B cell (primary cell): ENCODE measurements around the gene IDS. TPM values are rescaled to one million over a fixed set of nuclear protein-coding genes. Genes with fewer than 3 reads are reported as not detected.
"Not testable (repeated sequence)": the region's sequence is repeated elsewhere in the genome, so short reads cannot be mapped to it uniquely, and the experiment has no call there.

Experiments used
- ATAC-seq: fragments of 200-7000 bp; cut with Tn5 transposase; one replicate; pipeline ENCODE4 v1.10.0; 2021; ENCODE audit warnings: low read depth, mild to moderate bottlenecking, moderate number of reproducible peaks, moderate library complexity
- CTCF ChIA-PET: fragments of 350-600 bp; sonication (Branson Sonifier 250); formaldehyde crosslinking; loops from one replicate; lab custom pipeline; 2021; ENCODE audit warnings: antibody characterized with exemption, inconsistent platforms; lab: Charles Lee
- POLR2A ChIA-PET: fragments of 350-600 bp; sonication (Branson Sonifier 250); formaldehyde crosslinking; loops from one replicate; lab custom pipeline; 2021; ENCODE audit warnings: antibody characterized with exemption; lab: Charles Lee
- DNase-seq: peaks from one replicate; pipeline ENCODE4 v3.0.0; 2013
- H2AFZ ChIP-seq: 2 replicates; pipeline ENCODE4 v1.6.1; 2012; ENCODE audit warnings: mild to moderate bottlenecking, low read depth, low read length; ENCODE audit not compliant: insufficient read depth, poor library complexity, severe bottlenecking
- H3K27ac ChIP-seq, 2 donors: 1 replicate in 1 of 2; 2 replicates in 1 of 2; pipeline ENCODE4 v1.5.1; 2012 to 2013; ENCODE audit warnings: low read length in 2 of 2, mild to moderate bottlenecking in 2 of 2, moderate library complexity in 1 of 2
- H3K27me3 ChIP-seq, 4 experiments: fragments of 200-600 bp in 1 of 4; sonication (generic) in 1 of 4; replicated peaks in 1 of 4; 1 replicate in 2 of 4; 2 replicates in 2 of 4; pipeline versions ENCODE4 v1.6.1 to v1.7.0; 2013 to 2016; ENCODE audit warnings: low read length in 3 of 4, mild to moderate bottlenecking in 2 of 4, mixed read lengths in 1 of 4, moderate library complexity in 1 of 4; ENCODE audit not compliant: insufficient read depth in 4 of 4, control insufficient read depth in 3 of 4; ENCODE audit errors: control extremely low read depth in 1 of 4
- H3K36me3 ChIP-seq, 2 experiments: replicated peaks in 1 of 2; 1 replicate in 1 of 2; 2 replicates in 1 of 2; pipeline versions ENCODE4 v1.6.1 to v1.7.1; 2013; ENCODE audit warnings: low read length in 1 of 2; ENCODE audit not compliant: insufficient read depth in 2 of 2, control insufficient read depth in 1 of 2; ENCODE audit errors: control extremely low read depth in 1 of 2, extremely low read depth in 1 of 2
- H3K4me1 ChIP-seq, 2 donors: fragments of 200-600 bp in 1 of 2; sonication (generic) in 1 of 2; 1 replicate in 1 of 2; 2 replicates in 1 of 2; pipeline versions ENCODE4 v1.5.1 to v1.6.1; 2013 to 2017; ENCODE audit warnings: low read length in 2 of 2; ENCODE audit not compliant: control insufficient read depth in 2 of 2, insufficient read depth in 2 of 2
- H3K4me2 ChIP-seq: replicated peaks from 2 replicates; pipeline ENCODE3; 2012; ENCODE audit warnings: mild to moderate bottlenecking, low read depth, low read length; ENCODE audit not compliant: poor library complexity, severe bottlenecking
- H3K4me3 ChIP-seq, 5 experiments: fragments of 200-600 bp in 1 of 5; sonication (generic) in 1 of 5; 1 replicate in 3 of 5; 2 replicates in 2 of 5; pipeline versions ENCODE4 v1.5.1 to v1.7.0; 2011 to 2016; ENCODE audit warnings: low read length in 4 of 5, mild to moderate bottlenecking in 4 of 5, low read depth in 2 of 5, control low read depth in 1 of 5, moderate library complexity in 1 of 5; ENCODE audit not compliant: insufficient read depth in 1 of 5; ENCODE audit errors: control extremely low read depth in 1 of 5, extremely low read depth in 1 of 5
- H3K79me2 ChIP-seq: fragments of 200-600 bp; sonication (generic); one replicate; pipeline ENCODE4 v1.6.0; 2016; ENCODE audit warnings: low read length; ENCODE audit not compliant: control insufficient read depth, insufficient read depth
- H3K9ac ChIP-seq: fragments of 200-600 bp; sonication (generic); 2 replicates; pipeline ENCODE4 v1.6.1; 2017; ENCODE audit warnings: mild to moderate bottlenecking, low read length, moderate library complexity
- H3K9me3 ChIP-seq, 3 donors: one replicate each; pipeline versions ENCODE4 v1.6.1 to v1.7.1; 2013; ENCODE audit warnings: low read length in 2 of 3; ENCODE audit not compliant: control insufficient read depth in 2 of 3, insufficient read depth in 1 of 3; ENCODE audit errors: control extremely low read depth in 1 of 3
- H4K20me1 ChIP-seq: 2 replicates; pipeline ENCODE4 v1.6.0; 2012; ENCODE audit warnings: mild to moderate bottlenecking, low read length; ENCODE audit not compliant: insufficient read depth, control insufficient read depth, poor library complexity, severe bottlenecking
- H3K27ac Mint-ChIP-seq: one replicate; pipeline ENCODE4 v1.8.0; 2021; ENCODE audit warnings: mixed read lengths
- H3K27me3 Mint-ChIP-seq: one replicate; pipeline ENCODE4 v1.8.0; 2021; ENCODE audit warnings: mixed read lengths
- H3K4me1 Mint-ChIP-seq: one replicate; pipeline ENCODE4 v1.8.0; 2021; ENCODE audit warnings: mixed read lengths
- H3K4me3 Mint-ChIP-seq: one replicate; pipeline ENCODE4 v1.8.0; 2021; ENCODE audit warnings: mixed read lengths
- H3K9me3 Mint-ChIP-seq: one replicate; pipeline ENCODE4 v1.8.0; 2022; ENCODE audit warnings: mixed read lengths; ENCODE audit not compliant: insufficient read depth
- EZH2 ChIP-seq: IDR thresholded peaks from 2 replicates; pipeline ENCODE4 v1.6.1; 2012; ENCODE audit warnings: borderline replicate concordance, low read depth, mild to moderate bottlenecking, moderate library complexity, low read length; ENCODE audit not compliant: insufficient read depth, poor library complexity, severe bottlenecking
- WGBS: methylation state at CpG from one replicate; pipeline ENCODE4 v1.1.5; 2013; ENCODE audit warnings: missing lambda C conversion rate; ENCODE audit not compliant: insufficient coverage; 5-methylcytosine and 5-hydroxymethylcytosine counted together
- intact Hi-C: fragments of 100-400 bp; cut with micrococcal nuclease; formaldehyde crosslinking; loops from one replicate; pipeline ENCODE4 v1.10.0; 2022
- polyA plus RNA-seq: library from polyadenylated mRNA; depleted of rRNA; stranded (reverse); fragments of >200 nt; gene quantifications from 2 replicates; pipeline ENCODE4 v1.2.3, GENCODE V29; 2012
- total RNA-seq, 2 donors: library from RNA; stranded (reverse); fragments of 120-200 nt in 1 of 2; gene quantifications; 1 replicate in 1 of 2; 2 replicates in 1 of 2; pipeline versions ENCODE4 v1.2.3 to v1.2.4, GENCODE V29; 2013 to 2022
- TF ChIP-seq, protein P1 (sequence below): fragments of 200-600 bp; IDR thresholded peaks from one replicate; pipeline ENCODE4 v1.8.0; 2022; ENCODE audit warnings: antibody characterized with exemption, mild to moderate bottlenecking

The IDS gene
- total and polyA plus RNA-seq, 2 donors (not counting 1 experiment from before 2014, with no cell fraction given): 85.3 to 169 TPM

DNA sequence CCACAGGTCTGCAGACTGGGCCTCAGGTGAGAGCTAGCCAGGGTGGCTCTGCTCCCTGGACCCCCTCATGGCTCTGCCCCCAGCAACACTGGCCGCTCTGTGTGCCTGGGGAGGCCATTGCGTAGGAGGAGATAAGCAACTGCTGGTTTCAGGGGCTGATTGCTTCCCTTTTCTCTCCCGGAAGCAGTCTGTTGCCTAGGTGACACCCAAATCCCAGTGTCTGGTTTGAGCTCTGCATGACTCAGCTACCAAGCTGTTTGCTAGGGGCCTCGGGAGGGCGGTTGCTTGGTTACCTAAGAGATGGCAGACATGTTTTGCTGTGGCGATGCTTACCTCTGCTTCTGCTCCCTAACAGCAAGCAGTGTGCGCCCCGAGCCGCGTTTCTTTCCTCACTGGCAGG lies 20.3 kb upstream of the IDS start:
- H3K4me1 Mint-ChIP-seq, POLR2A ChIA-PET, H3K27me3 Mint-ChIP-seq, H2AFZ ChIP-seq, CTCF ChIA-PET, H3K9ac ChIP-seq, H3K27me3 ChIP-seq, H3K79me2 ChIP-seq, H3K36me3 ChIP-seq, H3K9me3 ChIP-seq, H3K4me2 ChIP-seq, H3K9me3 Mint-ChIP-seq, H4K20me1 ChIP-seq: not testable (repeated sequence)
- Histone ChIP-seq H3K4me1 (peaks cover 4 to 10% of the 10 kb centered on the region in 2 donors), H3K4me3 (peak overlapping the region in 1 of 5 experiments; percentile 19), H3K27ac (peak overlapping the region; percentile 44 to 83)
- H3K27ac Mint-ChIP-seq: peak overlapping the region; percentile 87
- H3K4me3 Mint-ChIP-seq: peak overlapping the region; percentile 37
- intact Hi-C loops: loop anchor here (2.0 kb wide), 1 partner anchor 21 kb away; the partner anchor contains the start of gene IDS
- DNase-seq (peak; percentile 66), ATAC-seq (peak; percentile 80)
- whole genome bisulfite sequencing: 0% methylated on average over 1 of the region's 10 CpGs

- H3K27me3 ChIP-seq: no peaks in the 10 kb centered on the region
- no peaks in the 10 kb centered on the region for H3K9me3 Mint-ChIP-seq
- no peaks in the 10 kb centered on the region for H3K36me3 ChIP-seq
- no peak for ATAC-seq
- H3K27ac Mint-ChIP-seq: no peak overlapping the region
- no peak overlapping the region for H3K4me3 Mint-ChIP-seq
- peaks cover 4 to 10% of the 10 kb centered on the region in 2 donors for H3K4me1 ChIP-seq
- H3K79me2 ChIP-seq: no peaks in the 10 kb centered on the region
- TF ChIP-seq EZH2: no peak
- TF ChIP-seq, protein P1, sequence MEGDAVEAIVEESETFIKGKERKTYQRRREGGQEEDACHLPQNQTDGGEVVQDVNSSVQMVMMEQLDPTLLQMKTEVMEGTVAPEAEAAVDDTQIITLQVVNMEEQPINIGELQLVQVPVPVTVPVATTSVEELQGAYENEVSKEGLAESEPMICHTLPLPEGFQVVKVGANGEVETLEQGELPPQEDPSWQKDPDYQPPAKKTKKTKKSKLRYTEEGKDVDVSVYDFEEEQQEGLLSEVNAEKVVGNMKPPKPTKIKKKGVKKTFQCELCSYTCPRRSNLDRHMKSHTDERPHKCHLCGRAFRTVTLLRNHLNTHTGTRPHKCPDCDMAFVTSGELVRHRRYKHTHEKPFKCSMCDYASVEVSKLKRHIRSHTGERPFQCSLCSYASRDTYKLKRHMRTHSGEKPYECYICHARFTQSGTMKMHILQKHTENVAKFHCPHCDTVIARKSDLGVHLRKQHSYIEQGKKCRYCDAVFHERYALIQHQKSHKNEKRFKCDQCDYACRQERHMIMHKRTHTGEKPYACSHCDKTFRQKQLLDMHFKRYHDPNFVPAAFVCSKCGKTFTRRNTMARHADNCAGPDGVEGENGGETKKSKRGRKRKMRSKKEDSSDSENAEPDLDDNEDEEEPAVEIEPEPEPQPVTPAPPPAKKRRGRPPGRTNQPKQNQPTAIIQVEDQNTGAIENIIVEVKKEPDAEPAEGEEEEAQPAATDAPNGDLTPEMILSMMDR: no peak
- no CpG with 5 or more reads among the region's 2 CpGs for WGBS
- H3K9me3 ChIP-seq: no peaks in the 10 kb centered on the region
- H3K9ac ChIP-seq: no peak overlapping the region
- intact Hi-C loops: no loop called here
- peaks cover 7% of the 10 kb centered on the region for H3K4me1 Mint-ChIP-seq
- CTCF ChIA-PET: interaction anchor here (3.0 kb wide), 1 partner anchor 11 kb away, joined by 22 read pairs; no protein-coding TSS in a partner anchor
- DNase-seq: no peak
- H3K4me3 ChIP-seq: no peak overlapping the region
- H3K4me2 ChIP-seq: no peak overlapping the region
- POLR2A ChIA-PET: no interaction called here
- no peaks in the 10 kb centered on the region for H4K20me1 ChIP-seq
- no peak overlapping the region for H3K27ac ChIP-seq
- H3K27me3 Mint-ChIP-seq: peaks cover 3% of the 10 kb centered on the region
- H2AFZ ChIP-seq: no peak overlapping the region
Observed at GRCh38 chrX:149522916-149523315, 17.8 kb upstream of the IDS start.
